ENCODE measurements around the gene STAT5A.

DNA sequence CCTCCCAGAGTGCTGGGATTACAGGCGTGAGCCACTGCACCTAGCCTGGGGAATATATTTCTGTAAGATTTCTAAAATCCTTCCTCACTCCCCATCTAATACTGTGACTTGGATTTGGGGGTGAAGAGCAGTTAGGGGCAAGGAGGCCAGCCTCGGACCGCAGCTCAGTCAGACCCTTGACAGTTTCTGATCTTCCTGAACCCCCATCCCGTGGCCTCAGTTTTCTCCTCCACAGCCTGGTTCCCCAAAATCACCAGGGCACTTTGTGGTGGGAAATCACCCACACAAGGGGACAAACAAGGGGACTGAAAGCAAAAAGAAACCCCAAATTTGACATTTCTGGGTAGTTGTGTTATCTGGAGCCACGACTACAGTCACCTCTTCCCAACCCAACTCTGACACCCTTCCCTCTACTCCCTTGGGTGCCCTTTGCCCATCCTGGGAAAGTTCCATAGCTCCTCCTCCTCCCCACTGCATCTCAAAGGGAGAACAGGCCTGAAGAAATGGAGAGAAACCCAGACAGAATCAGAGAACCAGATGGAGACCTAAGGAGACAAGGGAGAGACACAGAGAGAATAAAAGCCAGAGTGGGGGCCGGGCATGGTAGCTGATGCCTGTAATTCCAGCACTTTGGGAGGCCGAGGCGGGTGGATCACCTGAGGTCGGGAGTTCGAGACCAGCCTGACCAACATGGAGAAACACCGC is 2.8 kb upstream of the STAT5A start:
- TF ChIP-seq, protein P1, sequence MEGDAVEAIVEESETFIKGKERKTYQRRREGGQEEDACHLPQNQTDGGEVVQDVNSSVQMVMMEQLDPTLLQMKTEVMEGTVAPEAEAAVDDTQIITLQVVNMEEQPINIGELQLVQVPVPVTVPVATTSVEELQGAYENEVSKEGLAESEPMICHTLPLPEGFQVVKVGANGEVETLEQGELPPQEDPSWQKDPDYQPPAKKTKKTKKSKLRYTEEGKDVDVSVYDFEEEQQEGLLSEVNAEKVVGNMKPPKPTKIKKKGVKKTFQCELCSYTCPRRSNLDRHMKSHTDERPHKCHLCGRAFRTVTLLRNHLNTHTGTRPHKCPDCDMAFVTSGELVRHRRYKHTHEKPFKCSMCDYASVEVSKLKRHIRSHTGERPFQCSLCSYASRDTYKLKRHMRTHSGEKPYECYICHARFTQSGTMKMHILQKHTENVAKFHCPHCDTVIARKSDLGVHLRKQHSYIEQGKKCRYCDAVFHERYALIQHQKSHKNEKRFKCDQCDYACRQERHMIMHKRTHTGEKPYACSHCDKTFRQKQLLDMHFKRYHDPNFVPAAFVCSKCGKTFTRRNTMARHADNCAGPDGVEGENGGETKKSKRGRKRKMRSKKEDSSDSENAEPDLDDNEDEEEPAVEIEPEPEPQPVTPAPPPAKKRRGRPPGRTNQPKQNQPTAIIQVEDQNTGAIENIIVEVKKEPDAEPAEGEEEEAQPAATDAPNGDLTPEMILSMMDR (IDR thresholded peaks at IDR 0.05), result no peak
- TF ChIP-seq POLR2A (IDR thresholded peaks at IDR 0.05), result no peak
